Large intestine (tissue), 3 donors: ENCODE data around the gene FGGY. TPM values are rescaled to one million over a fixed set of nuclear protein-coding genes. Genes with fewer than 3 reads are reported as not detected.

Experiments
- DNase-seq, 2 donors: peaks; one replicate each; pipeline versions ENCODE4 v3.0.0 to v3.0.0-alpha.2; 2013
- H3K27ac ChIP-seq: one replicate; pipeline ENCODE4 v1.5.1; 2013; ENCODE audit warnings: low read length
- H3K27me3 ChIP-seq: 2 replicates; pipeline ENCODE4 v1.6.1; 2013; ENCODE audit warnings: low read length; ENCODE audit not compliant: control insufficient read depth, insufficient read depth
- H3K36me3 ChIP-seq: 2 replicates; pipeline ENCODE4 v1.6.1; 2013; ENCODE audit warnings: low read length; ENCODE audit not compliant: control insufficient read depth, insufficient read depth
- H3K4me1 ChIP-seq: one replicate; pipeline ENCODE4 v1.6.1; 2013; ENCODE audit warnings: low read length; ENCODE audit not compliant: control insufficient read depth, insufficient read depth
- H3K4me3 ChIP-seq: one replicate; pipeline ENCODE4 v1.5.1; 2013; ENCODE audit warnings: low read length
- H3K9me3 ChIP-seq: one replicate; pipeline ENCODE4 v1.6.1; 2013; ENCODE audit warnings: mild to moderate bottlenecking, low read depth, low read length, moderate library complexity; ENCODE audit not compliant: control insufficient read depth
- WGBS: methylation state at CpG from one replicate; pipeline ENCODE4 v1.1.5; 2013; ENCODE audit warnings: low lambda C conversion rate; ENCODE audit not compliant: insufficient coverage; 5-methylcytosine and 5-hydroxymethylcytosine counted together
- polyA plus RNA-seq: library from polyadenylated mRNA; unstranded; fragments of 120-200 nt; gene quantifications from one replicate; pipeline ENCODE4 v1.2.1, GENCODE V29; 2013

Gene FGGY
- polyA plus RNA-seq, 1 donor: 17.5 TPM

- H3K36me3 ChIP-seq: no peaks in the 10 kb centered on the region
- WGBS: 100% methylated on average over 1 of the region's 9 CpGs
- H3K27me3 ChIP-seq: no peaks in the 10 kb centered on the region
- peaks cover 2% of the 10 kb centered on the region for H3K4me1 ChIP-seq
- no peak for DNase-seq
- H3K4me3 ChIP-seq: no peak overlapping the region
- H3K27ac ChIP-seq: no peak overlapping the region
- no peaks in the 10 kb centered on the region for H3K9me3 ChIP-seq
These were observed 458.3 kb downstream of the FGGY start for GRCh38 chr1:59755069-59755685.

- no peak for DNase-seq
- H3K36me3 ChIP-seq: no peaks in the 10 kb centered on the region
- peaks cover 2% of the 10 kb centered on the region for H3K4me1 ChIP-seq
- H3K4me3 ChIP-seq: no peak overlapping the region
- H3K9me3 ChIP-seq: no peaks in the 10 kb centered on the region
- H3K27ac ChIP-seq: no peak overlapping the region
- H3K27me3 ChIP-seq: no peaks in the 10 kb centered on the region
- WGBS: no CpG with 5 or more reads among the region's 4 CpGs
These were observed 460.4 kb downstream of the FGGY start for GRCh38 chr1:59757197-59757747.

- no CpG with 5 or more reads among the region's 11 CpGs for WGBS
- Histone ChIP-seq H3K36me3 (no peaks in the 10 kb centered on the region), H3K9me3 (no peaks in the 10 kb centered on the region), H3K4me1 (peaks cover 2% of the 10 kb centered on the region), H3K27ac (no peak overlapping the region), H3K27me3 (no peaks in the 10 kb centered on the region), H3K4me3 (no peak overlapping the region)
- DNase-seq: peak; percentile 85
These were observed 462.4 kb downstream of the FGGY start for GRCh38 chr1:59759156-59759925.

- H3K4me3 ChIP-seq: no peak overlapping the region
- no peak overlapping the region for H3K27ac ChIP-seq
- peaks cover 2% of the 10 kb centered on the region for H3K4me1 ChIP-seq
- no peaks in the 10 kb centered on the region for H3K36me3 ChIP-seq
- no peak for DNase-seq
- H3K27me3 ChIP-seq: no peaks in the 10 kb centered on the region
- H3K9me3 ChIP-seq: no peaks in the 10 kb centered on the region
- WGBS: no CpG with 5 or more reads among the region's 3 CpGs
These were observed 464.5 kb downstream of the FGGY start for GRCh38 chr1:59761443-59761842.

- Histone ChIP-seq H3K36me3 (no peaks in the 10 kb centered on the region), H3K4me3 (no peak overlapping the region), H3K27me3 (no peaks in the 10 kb centered on the region), H3K9me3 (no peaks in the 10 kb centered on the region), H3K27ac (no peak overlapping the region), H3K4me1 (peaks cover 2% of the 10 kb centered on the region)
- no peak for DNase-seq
- 100% methylated on average over 2 of the region's 2 CpGs for WGBS
These were observed 466.5 kb downstream of the FGGY start for GRCh38 chr1:59763418-59763817.

- H3K9me3 ChIP-seq: no peaks in the 10 kb centered on the region
- no peaks in the 10 kb centered on the region for H3K36me3 ChIP-seq
- no peaks in the 10 kb centered on the region for H3K4me1 ChIP-seq
- no peak overlapping the region for H3K27ac ChIP-seq
- no peaks in the 10 kb centered on the region for H3K27me3 ChIP-seq
- no peak for DNase-seq
- no peak overlapping the region for H3K4me3 ChIP-seq
- no CpG with 5 or more reads among the region's 5 CpGs for WGBS
These were observed 468.3 kb downstream of the FGGY start for GRCh38 chr1:59765011-59765730.

- no peaks in the 10 kb centered on the region for H3K4me1 ChIP-seq
- H3K4me3 ChIP-seq: no peak overlapping the region
- no peak for DNase-seq
- H3K27me3 ChIP-seq: no peaks in the 10 kb centered on the region
- H3K27ac ChIP-seq: no peak overlapping the region
- no peaks in the 10 kb centered on the region for H3K9me3 ChIP-seq
- no peaks in the 10 kb centered on the region for H3K36me3 ChIP-seq
- WGBS: 100% methylated on average over 2 of the region's 9 CpGs
These were observed 469.4 kb downstream of the FGGY start for GRCh38 chr1:59766227-59766855.

GRCh38 chr1:59767119-59767518 is 470.2 kb downstream of the FGGY start:
- 75% methylated on average over 2 of the region's 2 CpGs for WGBS
- Histone ChIP-seq H3K4me3 (no peak overlapping the region), H3K27ac (no peak overlapping the region), H3K27me3 (no peaks in the 10 kb centered on the region), H3K36me3 (no peaks in the 10 kb centered on the region), H3K9me3 (no peaks in the 10 kb centered on the region), H3K4me1 (no peaks in the 10 kb centered on the region)
- no peak for DNase-seq

GRCh38 chr1:59768792-59769735 is 472.2 kb downstream of the FGGY start:
- 76% methylated on average over 4 of the region's 10 CpGs for WGBS
- no peaks in the 10 kb centered on the region for H3K36me3 ChIP-seq
- H3K27me3 ChIP-seq: no peaks in the 10 kb centered on the region
- H3K27ac ChIP-seq: no peak overlapping the region
- DNase-seq: no peak
- no peaks in the 10 kb centered on the region for H3K9me3 ChIP-seq
- no peak overlapping the region for H3K4me3 ChIP-seq
- no peaks in the 10 kb centered on the region for H3K4me1 ChIP-seq
